CD4-positive, alpha-beta T cell (primary cell): ENCODE measurements around the gene TUBB3. TPM values are rescaled to one million over a fixed set of nuclear protein-coding genes. Genes with fewer than 3 reads are reported as not detected.

Experiments
- ATAC-seq: fragments of 200-7000 bp; cut with Tn5 transposase; one replicate; pipeline ENCODE4 v1.10.0; 2022; ENCODE audit warnings: mild to moderate bottlenecking; ENCODE audit not compliant: poor library complexity
- CTCF ChIA-PET: fragments of 350-600 bp; sonication (Branson Sonifier 250); formaldehyde crosslinking; loops from one replicate; lab custom pipeline; 2021; ENCODE audit warnings: antibody characterized with exemption, inconsistent platforms; lab: Charles Lee
- POLR2A ChIA-PET: fragments of 350-600 bp; sonication (Branson Sonifier 250); formaldehyde crosslinking; loops from one replicate; lab custom pipeline; 2021; ENCODE audit warnings: antibody characterized with exemption, inconsistent platforms; lab: Charles Lee
- DNase-seq, 14 experiments: peaks; one replicate each; pipeline ENCODE4 v3.0.0-alpha.2; 2013 to 2020; ENCODE audit warnings: mixed read lengths in 2 of 14
- H3K27ac ChIP-seq, 2 donors: one replicate each; pipeline versions ENCODE4 v1.5.1 to v1.7.0; 2013; ENCODE audit warnings: low read length in 2 of 2, low read depth in 1 of 2, mild to moderate bottlenecking in 1 of 2
- H3K27me3 ChIP-seq, 2 experiments: 1 replicate in 1 of 2; 2 replicates in 1 of 2; pipeline versions ENCODE4 v1.6.1 to v1.7.0; 2013; ENCODE audit warnings: low read length in 2 of 2, control low read depth in 1 of 2, mild to moderate bottlenecking in 1 of 2, moderate library complexity in 1 of 2; ENCODE audit not compliant: insufficient read depth in 2 of 2, control insufficient read depth in 1 of 2
- H3K36me3 ChIP-seq: one replicate; pipeline ENCODE4 v1.6.1; 2013; ENCODE audit warnings: low read length, control low read depth; ENCODE audit not compliant: insufficient read depth
- H3K4me1 ChIP-seq: one replicate; pipeline ENCODE4 v1.6.1; 2013; ENCODE audit warnings: low read length, control low read depth; ENCODE audit not compliant: insufficient read depth
- H3K4me3 ChIP-seq: one replicate; pipeline ENCODE4 v1.5.1; 2013; ENCODE audit warnings: mild to moderate bottlenecking, low read length, moderate library complexity
- H3K9me3 ChIP-seq, 2 experiments: 1 replicate in 1 of 2; 2 replicates in 1 of 2; pipeline versions ENCODE4 v1.6.1 to v1.7.0; 2013; ENCODE audit warnings: low read length in 2 of 2, mild to moderate bottlenecking in 2 of 2, control low read depth in 1 of 2, moderate library complexity in 1 of 2; ENCODE audit not compliant: control insufficient read depth in 1 of 2, insufficient read depth in 1 of 2
- H3K27ac Mint-ChIP-seq: one replicate; pipeline ENCODE4 v1.8.0; 2020; ENCODE audit warnings: mixed read lengths
- H3K27me3 Mint-ChIP-seq: one replicate; pipeline ENCODE4 v1.8.0; 2021; ENCODE audit warnings: mixed read lengths
- H3K36me3 Mint-ChIP-seq: one replicate; pipeline ENCODE4 v1.8.0; 2021; ENCODE audit warnings: low read depth, mixed read lengths
- H3K4me1 Mint-ChIP-seq: one replicate; pipeline ENCODE4 v1.8.0; 2021; ENCODE audit warnings: low read depth, mixed read lengths
- H3K4me3 Mint-ChIP-seq: one replicate; pipeline ENCODE4 v1.8.0; 2020; ENCODE audit warnings: mild to moderate bottlenecking, mixed read lengths
- H3K9me3 Mint-ChIP-seq: one replicate; pipeline ENCODE4 v1.8.0; 2020; ENCODE audit warnings: mixed read lengths
- CTCF ChIP-seq: fragments of 200-600 bp; IDR thresholded peaks from one replicate; pipeline ENCODE4 v1.8.0; 2022; ENCODE audit warnings: antibody characterized with exemption, mild to moderate bottlenecking
- intact Hi-C, 2 experiments: fragments of 100-400 bp; cut with DNase I in 1 of 2; cut with micrococcal nuclease in 1 of 2; formaldehyde crosslinking; loops; one replicate each; pipeline versions ENCODE4 v1.15.1 to v1.9.0; 2023 to 2025; cut with DNase I, micrococcal nuclease
- total RNA-seq, 174 experiments: library from RNA in 2 of 174; stranded (reverse) in 2 of 174; gene quantifications; one replicate each; pipeline ENCODE4 v1.2.3 and lab custom pipeline; 2021 to 2026

Gene TUBB3
- total RNA-seq, 2 experiments from 2014 or later = 0.78 to 0.88 TPM

- ChIA-PET CTCF (no interaction called here), POLR2A (no interaction called here)
- Histone ChIP-seq H3K36me3 (peaks cover 60% of the 10 kb centered on the region), H3K4me1 (peaks cover 11% of the 10 kb centered on the region), H3K9me3 (no peaks in the 10 kb centered on the region), H3K27me3 (no peaks in the 10 kb centered on the region), H3K4me3 (no peak overlapping the region), H3K27ac (no peak overlapping the region)
- Mint-ChIP-seq H3K27ac (no peak overlapping the region), H3K9me3 (no peaks in the 10 kb centered on the region), H3K4me1 (peaks cover 3% of the 10 kb centered on the region), H3K4me3 (no peak overlapping the region), H3K27me3 (no peaks in the 10 kb centered on the region), H3K36me3 (peaks cover 58% of the 10 kb centered on the region)
- ATAC-seq (no peak), DNase-seq (peak in 1 of 14 experiments; percentile 21)
- TF ChIP-seq CTCF = no peak
- intact Hi-C loops = no loop called here
These were observed 17.5 kb upstream of the TUBB3 start for GRCh38 chr16:89905511-89906139.

- H3K27me3 Mint-ChIP-seq = no peaks in the 10 kb centered on the region
- no peak overlapping the region for H3K27ac Mint-ChIP-seq
- Histone ChIP-seq H3K4me1 (peaks cover 11% of the 10 kb centered on the region), H3K36me3 (peaks cover 61% of the 10 kb centered on the region), H3K27ac (no peak overlapping the region), H3K4me3 (no peak overlapping the region), H3K9me3 (no peaks in the 10 kb centered on the region), H3K27me3 (no peaks in the 10 kb centered on the region)
- H3K4me1 Mint-ChIP-seq = peaks cover 3% of the 10 kb centered on the region
- peaks cover 56% of the 10 kb centered on the region for H3K36me3 Mint-ChIP-seq
- H3K9me3 Mint-ChIP-seq = no peaks in the 10 kb centered on the region
- intact Hi-C loops = no loop called here
- ATAC-seq = no peak
- no peak for TF ChIP-seq CTCF
- H3K4me3 Mint-ChIP-seq = no peak overlapping the region
- DNase-seq = peak in 2 of 14 experiments; percentile 2 to 26
- POLR2A ChIA-PET = interaction anchor here (0.9 to 1.6 kb wide), 2 partner anchors 13 to 207 kb away, joined by 3 to 4 read pairs; partner anchors contain the start of gene MC1R
- CTCF ChIA-PET = no interaction called here
These were observed 16.8 kb upstream of the TUBB3 start for GRCh38 chr16:89906140-89907025.

GRCh38 chr16:89907055-89907814, 15.9 kb upstream of the TUBB3 start:
- H3K9me3 Mint-ChIP-seq = no peaks in the 10 kb centered on the region
- CTCF ChIA-PET = interaction anchor here (1.2 to 1.4 kb wide), 2 partner anchors 11 to 208 kb away, joined by 3 to 6 read pairs; partner anchors contain the start of gene MC1R
- H3K4me1 Mint-ChIP-seq = peaks cover 3% of the 10 kb centered on the region
- H3K9me3 ChIP-seq = no peaks in the 10 kb centered on the region
- peaks cover 11% of the 10 kb centered on the region for H3K4me1 ChIP-seq
- no peaks in the 10 kb centered on the region for H3K27me3 Mint-ChIP-seq
- intact Hi-C loops = no loop called here
- no peaks in the 10 kb centered on the region for H3K27me3 ChIP-seq
- DNase-seq (peak in 1 of 14 experiments; percentile 33), ATAC-seq (no peak)
- peaks cover 58% of the 10 kb centered on the region for H3K36me3 Mint-ChIP-seq
- H3K27ac ChIP-seq = no peak overlapping the region
- H3K36me3 ChIP-seq = peaks cover 63% of the 10 kb centered on the region
- POLR2A ChIA-PET = interaction anchor here (0.9 to 1.6 kb wide), 3 partner anchors 12 to 207 kb away, joined by 3 to 6 read pairs (median 4); partner anchors contain the start of genes MC1R and TCF25
- TF ChIP-seq CTCF = no peak
- no peak overlapping the region for H3K4me3 ChIP-seq
- H3K4me3 Mint-ChIP-seq = no peak overlapping the region
- no peak overlapping the region for H3K27ac Mint-ChIP-seq
